Endothelial cell of hepatic sinusoid (primary cell): Measurements from ENCODE around the gene ZBTB7C.

Experiments used
- in situ Hi-C: cut with HindIII; loops from 2 replicates; pipeline ENCODE4 v1.10.0; 2017; ENCODE audit warnings: low sequenced_read_pairs

ZBTB7C gene

DNA sequence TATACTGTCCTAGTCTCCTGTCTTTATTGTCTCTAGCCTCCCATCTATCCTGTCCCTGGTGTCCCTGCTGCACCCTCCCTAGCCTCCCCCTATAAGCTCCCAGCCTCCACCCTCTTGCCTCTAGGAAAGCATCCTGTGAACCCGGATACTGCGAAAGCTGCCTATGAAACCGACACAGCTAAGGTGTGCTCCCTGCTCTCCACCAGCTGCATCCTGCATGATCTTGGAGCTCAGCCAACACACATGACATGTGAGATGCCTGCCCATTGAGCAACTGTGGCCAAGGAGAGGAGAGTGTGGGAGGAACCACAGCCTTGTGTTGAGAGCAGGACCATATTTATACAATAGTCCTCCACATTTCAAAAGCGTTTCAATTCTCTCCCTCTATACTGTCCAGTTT, 187.1 kb downstream of the ZBTB7C start:
- in situ Hi-C loops: no loop called here

DNA sequence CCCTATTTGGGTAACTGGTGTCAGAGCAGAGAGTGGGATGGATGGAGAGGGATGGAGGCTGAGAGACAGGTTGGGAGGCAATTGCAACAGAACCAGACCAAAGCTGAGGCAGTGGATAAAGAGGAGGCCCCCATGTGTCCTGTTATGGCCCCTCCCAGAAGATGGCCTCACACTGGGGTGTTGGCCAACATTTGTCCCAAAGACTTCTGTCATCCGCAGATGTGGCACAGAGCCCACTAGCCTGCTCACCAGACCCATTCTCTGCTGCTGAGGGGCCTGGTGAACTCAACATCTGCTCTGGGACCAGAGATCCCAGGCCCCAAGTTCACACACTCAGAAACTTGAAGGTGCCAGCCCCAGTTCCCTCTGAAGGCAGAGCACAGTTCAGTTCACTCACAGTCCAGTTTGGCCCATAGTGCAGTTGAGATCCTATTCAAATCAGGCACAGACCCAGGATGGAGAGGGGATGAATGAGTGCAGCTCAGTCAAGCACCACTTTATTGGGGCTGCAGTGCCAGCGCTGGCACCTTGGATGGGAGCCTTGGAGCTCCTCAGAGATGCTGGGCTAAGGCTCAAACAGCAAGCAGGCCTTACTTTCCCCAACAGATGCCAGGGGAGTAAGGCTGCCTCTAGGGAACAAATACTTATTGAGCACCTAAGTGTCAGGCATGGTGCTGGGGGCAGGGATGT, 189.2 kb downstream of the ZBTB7C start:
- in situ Hi-C loops: no loop called here

DNA sequence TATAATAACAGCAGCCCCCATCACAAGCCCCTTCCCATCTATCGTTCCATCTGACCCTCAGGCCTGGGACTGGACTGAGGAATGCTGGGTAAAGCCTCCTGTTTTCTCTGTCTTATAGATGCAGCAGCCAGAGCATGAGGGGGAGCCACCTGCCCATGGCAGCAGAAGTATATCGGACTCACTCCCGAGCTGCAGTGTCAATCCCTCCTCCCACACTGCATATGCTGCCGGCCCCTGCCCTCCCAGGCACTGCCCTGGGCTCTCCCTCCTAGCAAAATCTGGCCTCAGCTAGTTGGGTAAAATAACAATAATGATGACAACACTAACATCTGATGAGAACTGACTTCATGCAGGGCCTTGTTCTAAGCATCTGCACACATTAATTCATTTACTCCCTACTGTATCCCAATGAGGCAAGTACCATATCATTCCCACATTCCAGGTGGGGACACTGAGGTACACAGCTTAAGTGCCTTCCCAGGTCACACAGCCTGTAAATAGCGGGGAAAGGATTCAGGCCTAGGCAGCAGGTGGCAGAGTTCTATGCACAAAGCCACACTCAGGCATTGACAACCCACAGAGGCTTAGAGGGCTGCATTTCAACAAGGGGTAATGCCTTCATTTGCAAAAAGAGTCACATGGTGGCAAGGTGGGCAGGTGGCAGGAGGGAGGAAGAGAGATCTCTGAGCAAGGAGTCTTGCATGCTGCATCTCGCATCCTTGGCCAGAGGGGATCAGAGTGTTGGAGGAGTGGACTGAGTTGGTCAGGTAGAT, 190.0 kb downstream of the ZBTB7C start:
- in situ Hi-C loops: no loop called here

DNA sequence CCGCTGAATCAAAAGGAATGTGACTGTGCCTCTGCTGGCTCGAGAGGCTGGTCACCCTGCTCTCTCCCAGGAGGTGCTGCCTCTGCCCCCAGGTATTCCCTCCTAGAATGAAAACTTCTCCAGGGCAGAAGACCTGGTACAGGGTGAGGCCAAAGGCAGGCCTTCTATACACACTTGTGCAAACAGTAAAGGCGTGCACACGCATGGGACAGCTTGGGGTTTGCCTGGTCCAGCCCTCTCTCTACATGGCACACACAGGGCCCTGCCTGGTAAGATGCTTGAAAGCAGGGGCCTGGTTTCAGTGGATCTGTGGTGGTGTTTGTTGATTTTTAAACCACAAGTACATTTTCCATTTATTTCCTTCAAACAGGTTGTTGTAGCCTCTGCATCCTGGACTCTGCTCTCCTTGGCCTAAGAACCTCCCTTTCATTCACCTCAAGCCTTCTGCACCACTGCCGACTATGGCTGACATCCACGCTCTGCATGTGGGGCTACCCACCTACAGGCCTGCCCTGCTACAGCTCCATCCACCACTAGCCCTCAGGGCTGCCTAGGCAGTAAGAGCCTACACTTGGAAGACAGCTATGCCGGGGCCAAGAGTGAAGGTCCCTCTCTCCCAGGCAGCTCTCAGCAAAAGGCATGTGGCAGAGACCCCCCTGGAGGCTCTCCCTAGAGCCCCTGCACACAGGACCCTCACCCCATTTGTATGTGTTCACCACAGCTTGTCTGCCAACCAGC, 190.7 kb downstream of the ZBTB7C start:
- in situ Hi-C loops: no loop called here

DNA sequence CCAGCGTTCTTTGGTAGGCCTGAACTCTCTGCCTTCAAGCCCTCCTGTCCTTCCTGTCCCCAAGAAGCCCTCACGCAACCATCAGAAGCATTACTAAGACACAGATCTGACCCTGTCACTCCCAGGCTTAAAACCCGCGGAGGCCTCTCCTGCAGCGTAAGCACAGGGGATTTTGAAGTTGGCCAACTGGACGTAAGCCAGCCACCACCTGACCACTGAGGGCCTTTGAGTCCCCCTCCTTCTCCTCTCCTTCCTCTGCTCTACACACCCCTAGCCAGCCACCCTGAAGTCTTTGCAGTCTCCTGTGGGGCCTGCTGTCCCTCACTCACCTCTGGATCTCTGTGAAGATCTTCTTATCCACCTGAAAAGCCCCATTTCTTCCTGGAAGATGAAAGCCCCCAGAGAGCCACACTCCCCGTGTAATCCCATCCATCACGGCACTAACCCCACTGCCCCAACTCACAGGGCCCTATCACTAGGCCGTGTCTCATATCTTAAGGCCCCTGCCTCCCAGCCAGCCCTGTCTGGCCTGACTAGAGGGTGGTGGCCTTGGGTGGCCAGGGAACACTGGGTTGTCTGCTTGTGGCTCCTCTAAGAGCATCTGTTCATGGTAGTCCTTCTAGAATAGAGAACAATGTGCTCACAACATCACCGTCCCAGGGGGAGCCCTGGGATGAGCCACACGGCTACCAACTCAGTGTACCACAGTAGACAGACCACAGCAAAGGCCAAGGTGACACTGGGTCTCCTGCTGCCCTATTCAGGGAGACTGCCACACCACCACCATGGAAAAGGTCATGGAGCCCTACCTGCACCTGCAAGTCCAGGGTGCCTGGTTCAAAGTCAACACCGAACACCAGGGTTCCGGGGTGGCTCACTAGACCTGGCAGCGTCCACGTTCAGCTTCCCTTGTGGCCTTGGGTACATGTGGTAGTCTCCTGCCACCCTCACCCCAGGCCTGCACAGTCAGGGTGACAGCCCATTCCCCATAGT, 191.6 kb downstream of the ZBTB7C start:
- in situ Hi-C loops: no loop called here

DNA sequence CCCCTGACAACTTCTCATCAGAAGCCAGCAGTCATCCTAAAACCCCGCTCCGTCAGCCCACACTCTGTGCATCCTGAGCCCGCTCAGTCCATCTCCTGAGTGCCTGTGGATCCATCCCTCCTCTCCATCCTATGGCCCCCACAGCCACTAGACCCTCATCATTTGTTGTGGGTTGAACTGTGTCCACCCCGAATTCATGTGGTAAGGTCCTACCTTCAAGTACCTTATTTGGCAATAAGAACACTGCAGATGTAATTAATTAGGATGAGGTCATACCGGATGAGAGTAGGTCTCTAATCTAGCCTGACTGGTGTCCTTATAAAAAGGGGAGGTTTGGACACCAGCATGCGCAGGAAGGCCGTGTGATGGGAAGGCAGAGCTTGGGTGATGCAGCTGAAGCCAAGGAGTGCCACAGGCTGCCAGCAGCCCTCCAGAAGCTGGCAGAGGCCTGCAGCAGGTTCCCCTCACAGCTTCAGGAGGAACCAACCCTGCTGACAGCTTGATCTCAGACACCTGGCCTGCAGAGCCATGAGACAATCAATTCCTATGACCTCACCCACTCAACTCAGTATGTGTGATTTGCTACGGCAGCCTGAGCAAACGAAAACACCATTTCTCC, 192.4 kb downstream of the ZBTB7C start:
- in situ Hi-C loops: no loop called here

DNA sequence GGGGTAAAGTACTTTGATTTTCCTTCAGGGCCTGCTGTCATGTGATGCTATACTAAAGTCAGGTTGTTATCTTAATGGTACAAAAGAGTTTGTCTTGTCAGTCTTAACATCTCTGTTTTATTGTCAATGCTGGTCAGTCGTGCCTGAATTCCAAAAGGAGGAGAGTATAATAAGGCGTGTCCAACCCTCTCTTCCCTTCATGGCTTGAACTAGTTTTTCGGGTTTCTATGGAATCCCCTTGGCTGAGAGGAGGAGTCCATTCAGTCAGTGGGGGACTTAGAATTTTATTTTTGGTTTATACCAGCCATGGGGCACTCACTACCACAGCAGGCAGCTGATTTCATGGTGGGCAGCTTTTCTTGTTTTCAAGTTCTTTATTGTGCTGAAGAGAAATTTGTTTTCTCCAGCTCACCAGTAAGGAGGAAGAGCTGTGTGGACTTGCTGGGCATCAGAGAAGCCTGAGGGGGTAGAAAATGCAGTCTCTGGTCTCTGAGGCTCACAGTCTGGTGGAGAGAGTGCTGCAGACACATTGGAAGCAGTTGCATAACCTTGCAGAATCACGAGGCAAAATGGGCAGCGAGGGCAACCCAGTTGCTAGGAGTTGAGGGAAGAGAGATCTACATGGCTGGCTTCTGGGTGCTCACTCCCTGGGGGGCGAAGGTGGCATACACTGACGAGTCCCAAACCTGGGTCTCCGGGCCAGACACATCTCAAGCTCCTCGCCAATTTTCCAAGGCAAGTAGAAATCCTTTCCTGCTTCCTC, 193.1 kb downstream of the ZBTB7C start:
- in situ Hi-C loops: no loop called here

DNA sequence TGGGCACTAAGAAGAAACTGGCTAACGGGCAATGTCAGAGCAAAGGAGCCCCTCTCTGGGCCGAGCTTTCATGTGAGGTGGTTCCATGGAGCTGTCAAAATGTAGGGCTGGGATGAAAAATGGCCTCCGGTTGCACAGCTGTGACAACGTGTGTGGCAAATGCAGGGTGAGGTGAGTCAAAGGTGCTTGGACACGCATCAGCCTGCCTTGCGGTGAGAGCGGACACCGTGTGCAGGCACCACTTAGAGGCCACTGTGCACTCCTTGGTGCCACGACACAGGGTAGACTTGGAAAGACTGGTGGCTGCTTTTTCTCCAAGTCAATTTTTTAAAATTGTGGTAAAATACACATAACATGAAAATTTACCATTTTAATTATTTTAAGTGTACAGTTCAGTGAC, 195.4 kb downstream of the ZBTB7C start:
- in situ Hi-C loops: no loop called here

DNA sequence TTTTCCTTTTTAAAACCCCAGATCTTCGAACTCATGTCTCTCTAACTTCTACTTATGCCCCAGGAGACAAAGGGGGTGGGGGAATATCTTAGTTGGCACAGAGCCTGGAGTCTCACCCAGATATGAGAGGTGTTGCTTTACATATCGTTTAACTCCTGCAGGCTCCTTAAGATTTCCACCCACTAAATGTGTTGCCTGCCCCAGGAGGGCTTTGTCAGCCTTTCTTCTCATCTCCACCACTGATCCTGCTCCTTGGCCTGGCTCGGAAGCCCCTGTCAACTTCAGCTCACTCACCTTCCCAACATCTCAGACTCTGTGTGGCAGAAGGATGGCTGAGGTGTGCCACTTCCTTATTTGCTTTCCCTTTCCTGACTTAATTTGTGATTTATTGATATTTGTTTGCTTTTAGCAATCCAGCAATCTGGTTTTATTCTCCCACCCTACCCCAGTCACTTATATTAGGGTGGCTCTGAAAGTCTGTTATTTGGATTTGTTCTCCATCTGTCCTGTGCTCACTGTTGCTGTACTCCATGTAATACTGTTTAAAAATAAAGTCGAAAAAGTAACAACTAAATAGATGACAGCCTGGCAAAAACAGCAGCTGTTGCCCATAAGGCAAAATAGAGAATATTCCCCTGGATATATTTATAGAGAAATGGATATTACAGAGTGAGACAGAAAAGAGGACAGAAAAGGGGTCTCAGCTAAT, 200.6 kb downstream of the ZBTB7C start:
- in situ Hi-C loops: no loop called here

DNA sequence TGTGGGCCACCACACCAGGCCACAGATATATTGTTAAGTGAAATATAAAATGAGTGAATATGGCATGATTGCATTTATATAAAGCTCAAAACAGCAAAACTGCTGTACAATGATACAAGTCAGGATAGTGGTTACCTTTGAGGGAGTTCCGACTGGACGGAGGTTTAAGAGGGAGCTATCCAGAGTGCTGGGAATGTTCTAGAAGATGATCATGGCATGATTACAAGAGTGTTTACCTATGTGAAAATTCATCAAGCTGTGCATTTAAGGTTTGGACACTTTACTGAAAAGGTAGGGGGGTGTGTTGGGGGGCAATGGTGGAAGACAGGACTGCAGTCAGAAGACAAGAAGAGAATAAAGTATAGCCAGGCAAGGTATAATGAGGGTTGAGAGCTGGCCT, 201.4 kb downstream of the ZBTB7C start:
- in situ Hi-C loops: no loop called here

DNA sequence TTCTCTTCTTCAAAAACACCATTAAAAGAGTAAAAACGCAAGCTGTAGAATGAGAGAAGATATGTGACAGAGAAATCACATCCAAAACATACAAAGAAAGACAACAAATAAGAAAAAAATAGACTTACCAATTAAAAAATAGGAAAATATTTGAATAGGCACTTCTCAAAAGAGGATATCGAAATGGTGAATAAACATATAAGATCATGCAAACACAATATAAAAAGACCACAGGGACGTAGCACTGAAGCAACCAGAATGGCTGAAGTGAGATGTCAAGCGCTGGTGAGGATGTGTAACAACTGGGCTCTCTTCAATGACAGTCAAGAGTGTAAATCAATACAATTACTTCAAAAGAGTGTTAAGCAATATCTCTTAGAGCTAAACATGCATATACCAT, 202.3 kb downstream of the ZBTB7C start:
- in situ Hi-C loops: no loop called here

DNA sequence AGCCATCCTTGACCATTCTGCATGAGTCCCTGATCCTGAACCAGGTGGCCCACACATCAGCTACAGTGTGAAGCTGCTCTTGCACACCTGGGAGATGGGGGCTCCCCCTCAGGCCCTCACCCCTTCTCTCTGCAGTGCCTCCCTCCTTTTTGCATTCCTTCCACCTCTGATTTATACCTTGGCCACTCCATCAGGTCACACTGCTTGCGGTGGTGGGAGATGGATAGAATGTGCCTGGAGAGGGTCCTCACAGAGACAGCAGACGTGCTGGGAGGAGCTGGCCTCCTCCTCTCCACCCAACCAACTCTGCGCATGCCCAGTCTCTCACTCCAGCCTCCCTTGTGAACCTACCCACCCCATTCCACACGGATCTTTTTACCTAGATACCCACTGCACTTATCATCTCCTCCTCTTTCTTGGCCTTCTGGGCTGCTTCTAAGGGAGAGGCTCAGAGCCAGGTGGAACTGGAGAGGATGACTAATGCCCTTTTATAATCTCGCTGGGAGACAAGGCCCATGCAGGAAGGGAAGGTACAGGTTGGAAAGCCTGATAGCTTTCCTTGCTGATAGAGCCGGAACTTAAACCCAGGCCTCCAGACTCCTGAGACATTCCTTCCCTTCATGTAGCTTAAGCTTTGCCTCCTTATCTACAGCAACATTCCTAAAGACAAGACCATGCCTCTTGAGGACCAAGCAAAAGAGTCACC, 205.1 kb downstream of the ZBTB7C start:
- in situ Hi-C loops: loop anchor here (5.0 kb wide), 2 partner anchors 37 to 72 kb away; no protein-coding TSS in a partner anchor

DNA sequence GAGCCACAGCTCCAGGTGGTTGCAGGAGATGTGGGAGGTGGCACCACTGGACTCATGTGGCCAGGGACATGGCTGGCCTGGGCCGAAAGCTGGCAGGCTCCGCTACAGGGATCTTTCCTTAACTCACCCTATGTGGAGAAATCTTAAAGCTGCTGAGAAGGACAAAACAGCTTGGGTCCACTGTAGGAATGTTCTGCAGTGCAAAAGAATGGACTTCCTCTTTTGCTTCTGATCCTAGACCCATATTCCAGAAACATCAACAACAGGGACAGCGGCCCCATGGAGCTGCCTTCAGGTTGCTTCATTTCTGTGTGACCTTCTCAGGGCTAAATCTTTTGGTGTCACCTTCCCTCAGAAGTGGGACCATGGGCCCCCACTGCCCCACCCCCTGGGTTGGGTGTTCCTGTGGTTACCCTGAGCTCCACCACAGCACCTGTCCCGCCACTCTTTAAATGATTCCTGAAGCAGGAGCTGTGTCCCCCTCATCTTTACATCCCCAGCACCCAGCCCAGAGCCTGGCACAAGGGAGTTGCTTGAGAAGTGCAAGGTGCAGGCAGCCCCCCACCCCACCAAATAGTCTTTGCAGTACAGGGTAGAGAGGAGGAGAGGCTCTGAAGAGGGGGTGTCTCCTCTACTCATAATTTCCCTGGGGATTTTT, 205.8 kb downstream of the ZBTB7C start:
- in situ Hi-C loops: loop anchor here (5.0 kb wide), 2 partner anchors 36 to 71 kb away; no protein-coding TSS in a partner anchor

DNA sequence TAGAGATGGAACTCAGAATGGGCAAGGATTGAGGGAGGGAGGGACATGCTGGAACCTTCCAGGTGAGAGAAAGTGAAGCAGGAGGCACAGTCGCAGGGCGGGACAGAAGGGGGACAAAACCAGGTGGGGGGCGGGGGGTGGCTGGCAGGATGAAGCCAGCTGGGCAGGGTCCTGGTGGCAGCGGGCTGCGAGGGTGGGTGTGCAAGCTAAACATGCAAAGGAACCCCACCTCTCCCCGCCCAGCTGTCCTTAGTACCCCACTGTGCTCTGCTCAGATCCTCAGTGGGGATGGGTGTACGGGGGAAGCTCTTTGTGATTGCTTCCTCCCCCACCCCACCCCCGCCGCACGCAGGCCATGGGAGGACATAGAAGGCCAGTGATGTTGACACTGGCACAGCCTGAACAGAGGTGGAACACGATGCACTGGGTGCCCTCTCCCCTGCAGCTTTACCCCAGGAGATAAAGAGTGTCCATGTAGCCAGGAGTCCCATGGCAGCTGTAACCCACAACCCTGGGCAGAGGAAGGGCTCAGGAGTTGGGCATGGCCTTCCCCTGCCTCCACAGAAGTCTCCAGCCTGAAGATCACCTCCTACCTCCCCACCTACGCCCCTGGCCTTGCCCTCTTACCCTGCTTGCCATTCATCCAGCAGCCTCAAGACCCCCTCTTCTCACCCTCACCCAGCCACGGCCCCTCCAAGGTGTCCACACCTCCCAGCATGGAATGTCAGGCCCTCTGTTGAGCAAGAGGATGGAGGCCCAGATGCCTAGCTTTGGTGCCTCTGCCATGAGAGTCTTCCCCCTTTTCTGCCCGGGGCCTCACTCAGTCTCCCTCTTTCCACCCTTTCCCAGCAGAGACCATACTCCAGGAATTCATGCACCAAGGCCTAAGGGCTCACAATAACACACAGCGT, 206.6 kb downstream of the ZBTB7C start:
- in situ Hi-C loops: loop anchor here (5.0 kb wide), 2 partner anchors 35 to 70 kb away; no protein-coding TSS in a partner anchor

DNA sequence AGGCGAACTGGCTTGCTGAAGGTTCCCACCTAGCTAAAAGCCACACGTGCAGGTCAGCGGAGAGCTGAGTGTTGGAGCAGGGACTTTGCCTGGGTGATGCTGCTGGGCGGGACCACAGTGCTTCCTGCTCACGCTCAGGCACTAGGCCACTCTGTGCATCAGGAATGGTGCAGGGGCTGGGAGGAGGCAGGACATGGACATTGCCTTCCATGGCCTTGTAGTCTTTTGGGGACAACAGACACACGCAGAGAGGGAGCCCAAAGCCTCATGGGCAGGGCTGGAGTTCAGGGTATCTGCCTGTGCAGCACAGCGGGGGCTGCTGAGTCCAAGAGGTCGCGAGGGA, 207.2 kb downstream of the ZBTB7C start:
- in situ Hi-C loops: loop anchor here (5.0 kb wide), 2 partner anchors 35 to 70 kb away; no protein-coding TSS in a partner anchor

DNA sequence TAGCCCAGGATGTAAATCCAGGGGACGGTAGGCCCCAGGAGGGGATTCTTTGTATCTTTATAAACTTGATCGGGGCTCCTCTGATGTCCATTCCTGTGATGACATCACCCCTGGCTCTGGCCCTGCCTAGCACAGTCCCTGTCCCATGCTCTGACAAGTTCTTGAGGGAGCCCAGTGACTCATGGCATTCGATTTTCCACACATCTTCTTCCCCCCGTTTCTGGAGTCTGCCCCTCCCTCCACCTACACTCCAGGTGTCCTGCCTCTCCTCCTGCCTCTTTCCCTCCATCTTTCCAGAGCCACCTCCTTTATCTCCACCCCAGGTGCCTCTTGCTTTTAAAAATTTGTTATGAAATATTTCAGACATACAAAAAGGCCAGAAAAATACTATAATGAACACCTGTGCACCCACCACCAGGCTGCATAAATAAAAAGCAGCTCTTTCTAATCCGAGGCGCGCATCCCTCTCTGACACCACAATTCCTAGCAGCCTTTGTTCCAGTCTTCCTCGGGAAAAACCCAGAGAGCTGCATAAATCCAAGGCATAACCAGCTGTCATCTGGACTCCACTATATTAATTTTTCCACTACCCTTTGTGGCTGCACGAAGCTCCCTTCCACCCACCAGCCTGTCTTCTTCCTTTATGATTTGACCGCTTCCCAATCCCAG, 207.7 kb downstream of the ZBTB7C start:
- in situ Hi-C loops: loop anchor here (5.0 kb wide), 2 partner anchors 34 to 69 kb away; no protein-coding TSS in a partner anchor
